Right cardiac atrium (tissue), 5 donors: ENCODE data around the gene FSTL4. TPM values are rescaled to one million over a fixed set of nuclear protein-coding genes. Genes with fewer than 3 reads are reported as not detected.

Experiments used
- ATAC-seq, 2 donors: fragments of 200-7000 bp; cut with Tn5 transposase; one replicate each; pipeline versions ENCODE4 v1.8.0 to v1.9.1; 2020; ENCODE audit warnings: moderate library complexity in 2 of 2, mild to moderate bottlenecking in 1 of 2
- DNase-seq, 3 donors: peaks; one replicate each; pipeline ENCODE4 v3.0.0-alpha.2; 2020
- H3K27ac ChIP-seq: one replicate; pipeline ENCODE4 v1.5.1; 2013; ENCODE audit warnings: mild to moderate bottlenecking, low read length, control low read depth, moderate library complexity
- H3K27me3 ChIP-seq: one replicate; pipeline ENCODE4 v1.6.1; 2013; ENCODE audit not compliant: control insufficient read depth, insufficient read depth
- H3K4me1 ChIP-seq: one replicate; pipeline ENCODE4 v1.6.1; 2013; ENCODE audit warnings: low read length; ENCODE audit not compliant: control insufficient read depth, insufficient read depth
- H3K4me3 ChIP-seq: one replicate; pipeline ENCODE4 v1.5.1; 2013; ENCODE audit warnings: low read length, control low read depth
- H3K9me3 ChIP-seq: one replicate; pipeline ENCODE4 v1.6.1; 2013; ENCODE audit warnings: low read length; ENCODE audit not compliant: control insufficient read depth
- WGBS: extraction: QIAGEN DNeasy Blood & Tissue Kit; methylation state at CpG from one replicate; pipeline ENCODE4 v1.1.7; 2013; 5-methylcytosine and 5-hydroxymethylcytosine counted together
- intact Hi-C, 4 donors: fragments of 100-400 bp; cut with DNase I; formaldehyde crosslinking; loops; one replicate each; pipeline versions ENCODE4 v1.11.0 to v1.14.0; 2022 to 2023
- polyA plus RNA-seq: library from polyadenylated mRNA; stranded (reverse); fragments of 200-250 nt; gene quantifications from one replicate; pipeline ENCODE4 v1.2.3, GENCODE V29; 2013
- total RNA-seq, 4 donors: library from RNA; stranded (reverse); fragmentation: NEBNext Ultra II Directional; extraction: Animal tissue kit (Norgen Biotek cat#: 25700); gene quantifications; one replicate each; pipeline ENCODE4 v1.2.1, GENCODE V29; 2021
- donor health status: healthy with polysubstance abuse.
- donor health status: DM: no; HTN: yes; CAD: no.
- donor health status: DM: no; HTN: no; CAD: no.
- donor health status: DM: no; HTN: yes; CAD: no; lungs with severe emphysema.
- donor health status: DM: yes; HTN: yes; CAD: no.

The FSTL4 gene
- total and polyA plus RNA-seq, 5 donors, result not detected

DNA sequence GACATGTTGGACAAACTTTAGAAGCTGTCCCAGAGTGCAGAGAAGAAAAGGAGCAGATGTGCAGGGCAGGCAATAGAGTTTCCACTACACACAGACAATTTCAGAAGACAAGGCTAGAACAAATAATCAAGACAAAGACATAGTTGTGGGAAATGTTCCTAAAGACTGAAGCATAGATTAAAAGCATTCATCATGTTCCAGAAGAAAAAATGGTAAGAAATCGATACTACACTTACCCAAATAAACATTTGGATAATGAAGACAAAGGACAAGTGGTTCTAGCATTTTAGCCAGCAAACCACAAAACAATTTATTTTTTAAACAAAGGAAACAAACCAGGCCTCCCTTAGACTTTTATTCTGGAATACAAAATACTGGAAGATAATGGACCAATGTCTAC lies 97.9 kb downstream of the FSTL4 start:
- ATAC-seq (no peak), DNase-seq (no peak)
- Histone ChIP-seq H3K27ac (no peak overlapping the region), H3K27me3 (no peaks in the 10 kb centered on the region), H3K4me1 (no peaks in the 10 kb centered on the region), H3K4me3 (no peak overlapping the region), H3K9me3 (no peaks in the 10 kb centered on the region)
- 65% methylated on average over 1 of the region's 1 CpG for WGBS
- intact Hi-C loops, result no loop called here

DNA sequence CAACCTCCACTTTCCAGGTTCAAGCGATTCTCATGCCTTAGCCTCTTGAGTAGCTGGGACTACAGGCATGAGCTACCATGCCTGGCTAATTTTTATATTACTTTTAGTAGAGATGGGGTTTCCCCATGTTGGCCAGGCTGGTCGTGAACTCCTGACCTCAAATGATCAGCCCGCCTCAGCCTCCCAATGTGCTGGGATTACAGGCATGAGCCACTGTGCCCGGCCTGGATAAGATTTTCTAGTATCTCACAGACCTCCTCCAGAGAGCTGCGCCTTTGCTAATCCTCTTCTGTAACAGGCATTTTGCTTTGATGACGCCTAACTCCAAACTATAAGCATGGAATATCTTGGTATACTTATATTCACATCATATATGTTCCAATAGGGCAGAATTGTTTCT lies 99.4 kb downstream of the FSTL4 start:
- WGBS, result 86% methylated on average over 6 of the region's 6 CpGs
- Histone ChIP-seq H3K4me1 (no peaks in the 10 kb centered on the region), H3K27me3 (no peaks in the 10 kb centered on the region), H3K4me3 (no peak overlapping the region), H3K27ac (no peak overlapping the region), H3K9me3 (no peaks in the 10 kb centered on the region)
- DNase-seq (no peak), ATAC-seq (no peak)
- intact Hi-C loops, result no loop called here

DNA sequence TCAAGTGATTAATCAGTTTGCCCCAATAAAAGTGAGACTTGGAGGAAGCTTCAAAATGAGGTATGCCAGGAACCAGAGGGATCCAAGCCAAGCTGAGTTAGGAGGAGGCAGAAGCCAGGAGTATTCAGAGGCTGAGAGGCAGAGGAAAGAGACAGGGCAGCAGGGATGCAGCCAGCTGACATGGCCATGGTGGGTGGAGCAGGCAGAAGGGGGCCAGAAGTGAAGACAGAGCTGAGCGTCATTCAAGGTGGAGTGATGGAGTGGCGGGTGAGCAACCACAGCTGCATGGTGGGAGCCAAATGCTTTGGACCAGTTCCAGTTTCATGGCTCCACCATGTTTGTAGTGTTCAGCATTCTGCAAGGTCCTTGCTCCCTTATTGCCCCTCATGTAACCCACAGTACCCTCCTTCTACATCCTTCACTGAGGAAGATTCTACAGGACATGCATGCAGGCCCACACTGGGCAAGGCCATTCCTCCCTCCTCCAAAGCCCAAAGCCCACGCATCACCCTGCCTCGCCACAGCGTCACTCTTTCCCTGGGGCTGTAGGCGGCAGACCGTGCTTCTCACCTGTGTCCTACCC lies 100.6 kb downstream of the FSTL4 start:
- 91% methylated on average over 7 of the region's 7 CpGs for WGBS
- no peak for DNase-seq
- intact Hi-C loops, result no loop called here
- H3K27me3 ChIP-seq, result no peaks in the 10 kb centered on the region
- no peak overlapping the region for H3K4me3 ChIP-seq
- H3K27ac ChIP-seq, result no peak overlapping the region
- ATAC-seq, result no peak
- H3K4me1 ChIP-seq, result no peaks in the 10 kb centered on the region
- no peaks in the 10 kb centered on the region for H3K9me3 ChIP-seq

DNA sequence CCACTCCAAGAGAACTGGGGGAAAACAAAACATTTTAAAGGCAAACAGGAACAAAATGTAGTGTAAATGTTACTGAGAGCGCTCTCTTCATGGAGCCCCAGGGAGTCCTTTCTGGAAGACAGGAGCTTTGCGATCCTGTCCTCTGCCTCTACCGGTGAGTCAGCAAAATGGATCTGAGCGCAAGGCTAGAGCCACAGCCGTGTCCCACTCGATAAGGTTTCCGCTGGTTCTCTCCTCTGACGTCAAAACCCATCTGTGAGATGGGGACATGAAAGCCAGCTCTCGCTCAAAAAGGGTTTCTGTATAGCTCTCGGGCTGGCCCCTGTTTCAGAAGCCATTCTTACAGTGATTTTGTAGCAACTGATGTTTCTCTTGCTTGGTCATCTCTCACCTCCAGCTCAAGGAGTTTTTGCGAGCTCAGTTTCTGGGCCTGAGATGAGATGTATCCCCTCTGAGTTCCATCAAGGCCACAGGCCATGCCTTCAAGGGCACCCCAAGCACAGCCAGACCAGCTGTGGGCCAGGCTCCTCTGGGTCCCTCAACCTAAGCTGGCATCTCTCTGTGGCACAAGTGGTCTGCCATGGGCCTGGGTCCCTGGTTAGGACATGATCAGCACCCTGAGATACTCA lies 101.6 kb downstream of the FSTL4 start:
- 91% methylated on average over 11 of the region's 11 CpGs for WGBS
- no peaks in the 10 kb centered on the region for H3K9me3 ChIP-seq

DNA sequence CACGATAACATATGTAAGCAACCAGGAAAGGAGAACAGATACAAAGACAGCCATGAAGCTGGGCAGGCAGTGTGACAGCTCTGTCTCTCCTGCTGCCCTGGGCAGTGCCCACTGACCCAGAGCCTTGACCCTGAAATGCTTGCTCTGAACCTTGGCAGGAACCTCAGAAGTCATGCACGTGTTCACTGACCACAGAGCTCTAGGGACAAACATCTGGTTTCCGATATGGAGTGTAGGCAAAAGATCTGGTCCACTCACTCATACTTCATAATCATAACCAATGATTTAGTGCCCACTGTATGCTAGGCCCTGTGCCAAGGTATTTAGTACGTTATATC lies 102.6 kb downstream of the FSTL4 start:
- H3K4me1 ChIP-seq, result no peaks in the 10 kb centered on the region
- H3K27ac ChIP-seq, result no peak overlapping the region
- no peaks in the 10 kb centered on the region for H3K27me3 ChIP-seq
- WGBS, result 69% methylated on average over 4 of the region's 4 CpGs
- DNase-seq, result no peak
- intact Hi-C loops, result no loop called here
- H3K9me3 ChIP-seq, result no peaks in the 10 kb centered on the region
- ATAC-seq, result no peak
- no peak overlapping the region for H3K4me3 ChIP-seq

More for the DNA sequence above, 101.6 kb downstream of the FSTL4 start:
- H3K27ac ChIP-seq, result no peak overlapping the region
- ATAC-seq (no peak), DNase-seq (no peak)
- H3K4me3 ChIP-seq, result no peak overlapping the region
- intact Hi-C loops, result no loop called here
- H3K27me3 ChIP-seq, result no peaks in the 10 kb centered on the region
- H3K4me1 ChIP-seq, result no peaks in the 10 kb centered on the region

DNA sequence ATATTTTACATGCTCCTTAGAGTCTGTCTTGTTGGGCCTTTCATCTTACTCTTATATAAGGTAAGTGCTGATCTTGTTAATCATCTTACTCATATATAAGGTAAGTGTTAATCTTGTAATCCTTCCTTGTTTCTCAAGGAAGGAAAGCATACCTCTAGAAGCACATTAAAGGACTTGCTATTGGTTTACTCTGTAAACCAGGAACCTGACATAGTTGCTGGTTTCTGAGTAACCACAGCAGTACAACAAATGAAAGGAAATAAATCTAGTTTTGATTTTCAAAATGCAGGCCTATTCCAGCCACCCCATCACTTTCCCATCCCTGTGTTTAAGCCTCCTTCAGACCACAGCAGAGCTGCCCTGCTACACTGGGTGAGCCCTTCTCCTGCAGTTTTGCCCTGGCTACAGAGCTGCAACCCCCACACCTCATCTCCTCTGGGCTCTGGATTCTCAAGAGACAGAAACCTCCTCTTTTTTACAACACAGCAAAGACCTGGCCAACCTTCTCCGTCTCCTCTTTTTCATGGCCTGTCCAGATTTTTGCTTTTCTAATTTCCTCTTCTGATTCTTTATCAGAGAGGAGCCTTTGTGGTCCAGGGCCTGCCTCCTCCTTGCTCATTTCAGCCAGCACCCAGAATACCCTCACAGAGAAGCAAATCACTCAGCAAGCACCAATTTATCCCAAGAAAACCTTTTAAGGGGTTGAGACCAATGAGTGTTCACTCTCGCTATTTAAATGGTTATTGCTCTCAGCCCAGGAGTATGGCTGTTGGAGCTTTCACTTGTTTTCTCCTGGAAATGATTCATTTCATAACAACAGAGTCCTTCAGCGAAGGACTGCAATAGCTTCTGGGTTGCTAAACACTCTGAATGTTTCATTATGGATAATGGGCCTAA lies 103.2 kb downstream of the FSTL4 start:
- intact Hi-C loops, result no loop called here
- ATAC-seq, result no peak
- WGBS, result 80% methylated on average over 3 of the region's 3 CpGs

DNA sequence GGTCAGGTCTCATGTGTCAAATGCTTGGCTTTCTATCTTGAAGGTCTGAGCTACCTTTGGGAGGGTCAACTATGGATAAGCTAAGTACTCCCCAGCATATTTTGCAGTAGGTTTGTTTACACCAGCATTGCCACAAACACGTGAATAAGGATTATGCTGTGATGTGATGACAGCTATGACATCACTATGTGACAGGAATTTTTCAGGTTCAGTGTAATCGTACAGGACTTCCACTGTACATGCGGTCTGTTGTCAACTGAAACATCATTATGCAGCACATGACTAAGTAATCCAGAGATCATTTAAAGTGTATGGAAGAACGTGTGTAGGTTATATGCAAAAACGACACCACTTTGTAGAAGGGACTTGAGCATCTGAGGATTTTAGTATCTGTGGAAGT lies 104.0 kb downstream of the FSTL4 start:
- whole genome bisulfite sequencing, result 70% methylated on average over 5 of the region's 5 CpGs
- H3K4me1 ChIP-seq, result no peaks in the 10 kb centered on the region
- ATAC-seq (no peak), DNase-seq (no peak)
- H3K27me3 ChIP-seq, result no peaks in the 10 kb centered on the region
- no peak overlapping the region for H3K27ac ChIP-seq
- intact Hi-C loops, result no loop called here
- no peaks in the 10 kb centered on the region for H3K9me3 ChIP-seq
- no peak overlapping the region for H3K4me3 ChIP-seq

More for the DNA sequence above, 103.2 kb downstream of the FSTL4 start:
- Histone ChIP-seq H3K4me1 (no peaks in the 10 kb centered on the region), H3K27me3 (no peaks in the 10 kb centered on the region), H3K4me3 (no peak overlapping the region), H3K27ac (no peak overlapping the region), H3K9me3 (no peaks in the 10 kb centered on the region)
- no peak for DNase-seq

DNA sequence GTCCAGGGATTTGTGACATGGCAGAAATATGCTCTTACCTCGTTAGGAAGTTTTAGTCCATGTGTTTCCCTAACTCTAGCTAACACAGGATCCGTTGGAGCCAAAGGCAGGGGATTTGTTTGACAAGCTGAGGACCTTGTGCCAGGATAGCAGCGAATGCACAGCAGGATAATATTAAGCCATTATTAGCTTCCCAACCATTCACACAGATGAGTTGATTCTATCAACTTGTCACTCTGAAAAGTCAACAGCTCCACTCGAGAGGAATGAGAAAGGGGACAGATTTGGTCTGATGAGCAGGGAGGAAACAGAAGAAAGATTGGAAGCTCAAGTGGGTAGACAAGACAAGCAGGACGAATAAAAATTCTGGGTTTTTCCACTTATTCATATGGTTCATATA lies 106.2 kb downstream of the FSTL4 start:
- Histone ChIP-seq H3K27ac (no peak overlapping the region), H3K4me3 (no peak overlapping the region), H3K27me3 (no peaks in the 10 kb centered on the region), H3K4me1 (no peaks in the 10 kb centered on the region), H3K9me3 (no peaks in the 10 kb centered on the region)
- intact Hi-C loops, result no loop called here
- DNase-seq (no peak), ATAC-seq (no peak)
- 49% methylated on average over 5 of the region's 5 CpGs for WGBS

DNA sequence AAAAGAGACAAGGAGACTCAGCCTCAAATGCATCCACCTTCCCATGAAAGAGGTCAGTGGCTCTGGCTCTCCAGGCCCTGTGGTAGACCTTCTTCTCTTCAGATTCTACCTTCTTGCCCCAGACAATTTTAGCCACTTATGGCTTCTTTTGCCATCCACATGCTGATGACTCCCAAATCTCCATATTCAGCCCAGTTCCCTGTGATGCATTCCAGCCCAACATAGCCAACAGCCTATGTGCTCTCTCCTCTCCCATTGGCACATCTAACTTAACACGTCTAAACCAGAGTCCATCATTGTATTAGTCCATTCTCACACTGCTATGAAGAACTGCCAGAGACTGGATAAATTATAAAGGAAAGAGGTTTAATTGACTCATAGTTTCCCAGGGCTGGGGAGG lies 108.8 kb downstream of the FSTL4 start:
- Histone ChIP-seq H3K4me1 (no peaks in the 10 kb centered on the region), H3K27ac (no peak overlapping the region), H3K27me3 (no peaks in the 10 kb centered on the region), H3K9me3 (no peaks in the 10 kb centered on the region), H3K4me3 (no peak overlapping the region)
- WGBS, result 72% methylated on average over 1 of the region's 1 CpG
- intact Hi-C loops, result no loop called here
- ATAC-seq (no peak), DNase-seq (no peak)

DNA sequence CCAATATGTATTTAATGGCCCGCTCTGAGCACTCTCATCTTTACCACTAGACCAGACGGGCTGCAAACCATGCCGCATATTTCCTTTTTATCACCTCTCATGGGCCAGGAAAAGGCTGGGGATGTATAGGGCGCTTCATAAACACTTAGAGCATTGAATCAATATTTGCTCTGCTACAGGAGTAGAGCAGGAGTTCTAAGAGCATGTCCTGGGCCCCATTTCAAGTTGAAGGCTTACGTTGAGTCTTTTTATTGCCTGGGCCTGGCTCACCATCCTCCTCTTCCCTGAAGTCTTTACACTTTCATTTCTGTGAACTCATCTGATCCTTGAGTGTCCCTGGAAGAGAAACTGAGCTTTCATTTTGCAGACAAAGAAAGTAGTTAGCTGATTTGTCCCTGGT lies 112.4 kb downstream of the FSTL4 start:
- intact Hi-C loops, result no loop called here
- H3K4me3 ChIP-seq, result no peak overlapping the region
- H3K4me1 ChIP-seq, result no peaks in the 10 kb centered on the region
- 89% methylated on average over 5 of the region's 5 CpGs for WGBS
- no peaks in the 10 kb centered on the region for H3K27me3 ChIP-seq
- ATAC-seq (no peak), DNase-seq (no peak)
- no peak overlapping the region for H3K27ac ChIP-seq
- no peaks in the 10 kb centered on the region for H3K9me3 ChIP-seq

DNA sequence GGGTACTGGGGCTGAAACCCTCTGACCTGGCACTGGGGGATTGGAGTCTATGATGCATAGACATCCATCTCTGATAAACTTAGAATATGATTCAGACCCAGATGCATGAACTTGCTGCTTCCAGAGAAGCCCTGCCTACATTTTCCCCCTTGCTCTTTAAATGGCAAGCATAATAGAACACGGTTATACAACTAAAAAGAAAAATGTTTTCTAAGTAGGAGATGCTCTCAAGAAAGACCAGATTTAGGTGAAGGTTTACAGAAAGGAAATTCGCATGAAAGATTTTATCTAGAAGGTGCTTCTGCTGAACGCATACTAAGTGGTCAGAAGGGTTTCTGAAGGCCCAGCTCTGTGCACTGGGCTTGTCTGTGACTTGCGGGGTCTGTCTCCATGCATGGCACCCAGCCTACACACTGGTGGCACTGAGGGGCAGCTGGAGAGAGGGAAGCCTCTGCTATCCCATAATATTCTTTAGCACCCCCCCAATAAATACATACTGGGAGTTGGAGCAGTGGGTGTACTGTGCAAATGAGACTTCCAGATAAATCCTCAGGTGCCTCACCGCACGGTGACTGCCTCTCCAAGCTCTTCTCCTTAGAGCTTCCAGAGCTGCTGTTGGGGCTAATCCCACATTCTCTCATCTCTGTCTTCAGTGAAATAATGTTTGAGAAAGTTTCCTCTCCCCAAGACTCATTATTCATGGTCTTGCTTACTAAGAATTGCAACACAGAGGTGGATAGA lies 114.6 kb downstream of the FSTL4 start:
- 84% methylated on average over 6 of the region's 6 CpGs for WGBS
- H3K9me3 ChIP-seq, result no peaks in the 10 kb centered on the region
- H3K4me3 ChIP-seq, result no peak overlapping the region
- ATAC-seq (no peak), DNase-seq (no peak)
- H3K4me1 ChIP-seq, result no peaks in the 10 kb centered on the region
- H3K27me3 ChIP-seq, result no peaks in the 10 kb centered on the region
- no peak overlapping the region for H3K27ac ChIP-seq
- intact Hi-C loops, result no loop called here
